HS-27A (cell line): ENCODE results near the gene MIA3.
"Not testable (repeated sequence)": the region's sequence is repeated elsewhere in the genome, so short reads cannot be mapped to it uniquely, and the experiment has no call there.

Source experiments
- DNase-seq: peaks from one replicate; pipeline ENCODE4 v3.0.0-alpha.2; 2012; ENCODE audit warnings: low read depth, missing footprints

The MIA3 gene

DNA sequence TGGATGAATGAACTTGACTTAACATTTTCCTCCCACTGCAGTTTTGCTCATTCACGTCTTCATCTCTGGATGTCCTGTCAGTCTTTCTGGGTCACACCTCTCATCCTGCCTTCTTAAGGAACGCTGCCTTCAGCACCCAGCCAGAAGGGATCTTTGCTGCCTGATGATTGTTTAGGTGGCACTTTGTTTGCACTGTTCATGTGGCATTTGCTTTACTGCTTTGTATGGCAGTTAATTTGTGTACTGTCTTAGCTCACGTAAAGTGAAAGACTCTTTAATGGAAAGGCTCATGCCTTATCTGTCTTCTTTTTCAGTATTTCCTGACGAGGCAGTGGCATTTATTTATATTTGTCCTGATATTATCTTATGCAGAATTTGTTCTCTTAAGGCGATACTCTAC lies 4.9 kb downstream of the MIA3 start:
- DNase-seq: no peak

DNA sequence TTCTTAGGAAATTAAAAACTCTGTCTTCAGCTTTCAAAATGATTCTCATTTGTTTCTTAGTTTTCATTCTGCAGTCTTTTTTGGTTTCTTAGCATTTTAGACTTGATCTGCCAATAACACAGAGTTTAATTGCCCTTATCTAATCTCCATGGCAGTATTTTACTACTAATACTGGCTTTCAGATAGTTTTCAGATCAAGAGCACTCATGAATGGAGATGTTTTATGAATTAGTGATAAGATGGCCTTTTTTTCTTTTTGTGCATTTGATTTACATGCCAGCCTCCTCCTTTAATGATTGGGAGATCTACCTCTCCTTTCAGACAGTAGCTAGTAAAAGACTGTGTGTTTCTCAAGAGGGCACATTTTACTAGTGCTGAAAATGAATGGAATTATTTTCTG lies 5.6 kb downstream of the MIA3 start:
- no peak for DNase-seq

DNA sequence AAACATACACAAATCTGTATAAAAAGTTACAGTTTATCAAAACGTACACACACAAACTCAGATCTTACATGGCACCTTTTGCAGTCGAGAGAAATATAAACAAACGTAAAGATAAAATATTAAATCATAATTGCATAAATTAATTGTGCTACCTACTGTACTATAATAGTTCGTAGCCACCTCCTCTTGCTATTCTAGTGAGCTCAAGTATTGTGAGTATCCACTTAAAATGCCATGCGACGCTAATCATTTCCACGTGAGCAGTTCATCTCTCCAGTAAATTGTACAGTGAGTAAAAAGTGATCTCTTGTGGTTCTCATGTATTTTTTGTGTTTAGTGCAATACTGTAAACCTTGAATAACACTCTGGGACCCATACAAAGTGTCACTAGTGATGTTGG lies 6.3 kb downstream of the MIA3 start:
- no peak for DNase-seq

DNA sequence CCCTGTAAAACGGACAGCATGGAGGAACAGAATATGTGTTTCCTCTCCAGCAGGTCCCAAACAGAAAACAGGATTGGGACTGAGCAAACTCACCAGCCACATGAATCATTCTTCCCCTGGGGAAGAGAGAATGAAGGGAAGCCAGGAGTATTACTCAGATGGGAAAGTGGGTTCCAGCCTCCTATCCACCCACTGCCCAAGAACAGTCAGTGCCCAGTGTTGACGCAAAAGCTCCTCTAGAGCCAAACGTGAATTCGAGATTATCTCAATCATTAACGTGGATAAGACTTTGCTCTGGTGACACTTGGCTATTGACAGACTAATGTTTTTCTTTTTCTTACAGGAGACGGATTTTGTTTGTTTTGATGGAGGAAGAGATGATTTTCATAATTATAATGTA lies 9.3 kb downstream of the MIA3 start:
- DNase-seq: no peak

DNA sequence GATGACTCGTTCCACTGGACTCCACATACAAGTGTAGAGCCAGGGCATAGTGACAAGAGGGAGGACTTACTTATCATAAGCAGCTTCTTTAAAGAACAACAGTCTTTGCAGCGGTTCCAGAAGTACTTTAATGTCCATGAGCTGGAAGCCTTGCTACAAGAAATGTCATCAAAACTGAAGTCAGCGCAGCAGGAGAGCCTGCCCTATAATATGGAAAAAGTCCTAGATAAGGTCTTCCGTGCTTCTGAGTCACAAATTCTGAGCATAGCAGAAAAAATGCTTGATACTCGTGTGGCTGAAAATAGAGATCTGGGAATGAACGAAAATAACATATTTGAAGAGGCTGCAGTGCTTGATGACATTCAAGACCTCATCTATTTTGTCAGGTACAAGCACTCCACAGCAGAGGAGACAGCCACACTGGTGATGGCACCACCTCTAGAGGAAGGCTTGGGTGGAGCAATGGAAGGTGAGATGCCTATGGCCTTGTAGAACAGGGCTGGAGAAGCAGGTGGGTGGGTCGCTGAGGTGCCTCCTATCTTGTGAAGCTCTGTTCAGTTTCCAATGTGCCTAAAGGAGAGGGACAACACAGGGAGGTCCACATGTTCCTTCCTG lies 12.1 kb downstream of the MIA3 start:
- DNase-seq: no peak

DNA sequence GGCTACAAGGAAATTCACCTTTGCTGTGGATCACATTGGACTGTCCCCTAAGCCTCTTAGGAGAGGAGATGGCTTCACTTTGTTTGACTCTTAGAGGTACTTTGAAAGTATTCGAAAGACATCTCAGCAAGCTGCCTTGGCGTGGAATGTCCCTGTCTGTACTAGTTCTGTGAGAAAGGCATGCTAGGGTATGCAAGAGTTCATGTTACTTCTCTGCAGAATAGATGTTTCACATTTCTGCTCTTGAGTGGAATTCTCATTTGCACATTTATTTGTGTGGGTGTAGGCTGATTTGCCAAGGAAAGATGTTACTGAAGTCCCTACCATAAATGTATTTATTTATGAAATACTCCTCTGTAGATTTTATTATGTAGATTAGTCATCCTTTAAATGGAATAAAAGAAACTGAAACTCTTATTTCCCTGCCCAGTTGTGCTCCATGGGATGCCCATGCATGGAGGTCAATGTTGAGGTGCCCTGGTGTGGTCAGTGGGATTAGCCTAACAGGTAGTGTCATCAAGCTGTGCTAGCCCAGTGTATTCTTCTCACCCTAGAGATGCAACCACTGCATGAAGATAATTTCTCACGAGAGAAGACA lies 13.8 kb downstream of the MIA3 start:
- DNase-seq: no peak

DNA sequence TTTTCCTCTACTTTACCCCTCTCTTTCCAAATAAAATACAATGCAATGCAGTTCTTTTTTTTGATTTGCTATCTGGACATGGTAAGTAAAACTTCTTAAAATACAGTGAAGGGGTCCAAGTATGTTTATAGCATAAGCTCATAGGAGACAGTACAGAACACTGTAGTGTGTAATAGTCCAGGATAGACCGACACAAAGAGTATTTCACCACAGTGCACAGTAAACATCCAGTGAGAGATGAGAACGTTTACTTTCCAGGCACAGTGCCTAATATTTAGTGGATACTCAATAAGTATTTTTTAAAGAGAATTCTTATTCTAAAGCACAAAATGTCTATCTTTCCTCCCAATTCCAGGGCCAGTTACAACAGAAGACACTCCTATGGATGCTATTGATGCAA lies 14.9 kb downstream of the MIA3 start:
- no peak for DNase-seq

DNA sequence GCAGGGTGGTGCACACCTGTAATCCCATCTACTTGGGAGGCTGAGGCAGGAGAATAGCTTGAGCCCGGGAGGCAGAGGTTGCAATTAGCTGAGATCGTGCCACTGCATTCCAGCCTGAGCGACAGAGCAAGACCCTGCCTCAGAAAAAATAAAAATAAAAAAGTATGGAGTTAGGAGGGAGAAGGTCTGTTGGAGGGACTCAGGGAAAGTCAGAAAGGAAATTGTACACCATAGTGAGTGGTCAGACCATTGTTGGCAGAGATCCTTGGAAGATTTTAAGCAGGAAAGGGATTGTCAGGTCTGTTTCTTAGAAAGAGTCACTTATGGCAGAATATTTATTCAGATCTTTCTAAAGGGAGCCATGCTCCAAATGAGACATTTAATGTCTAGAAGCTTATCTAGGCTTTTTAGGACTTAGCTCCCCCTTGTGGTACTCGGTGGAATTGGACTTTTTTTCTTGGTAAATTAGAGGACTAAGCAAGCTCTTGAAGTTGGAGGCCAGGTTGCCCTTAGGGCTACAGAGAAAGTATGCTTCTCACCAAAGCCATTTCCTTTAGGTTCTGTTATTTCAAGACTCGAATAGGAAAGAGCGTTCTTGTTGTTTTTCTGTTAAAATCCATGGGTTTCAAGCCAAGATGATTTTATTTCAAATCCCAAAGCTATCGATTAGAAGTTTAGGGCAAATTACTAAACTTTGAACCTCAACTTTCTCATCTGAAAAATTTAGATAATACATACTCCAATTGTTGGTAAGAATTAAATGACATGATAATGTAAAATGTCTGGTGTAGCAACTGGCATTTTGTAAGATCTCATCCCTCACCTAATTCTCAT lies 16.5 kb downstream of the MIA3 start:
- peak; percentile 68 for DNase-seq

DNA sequence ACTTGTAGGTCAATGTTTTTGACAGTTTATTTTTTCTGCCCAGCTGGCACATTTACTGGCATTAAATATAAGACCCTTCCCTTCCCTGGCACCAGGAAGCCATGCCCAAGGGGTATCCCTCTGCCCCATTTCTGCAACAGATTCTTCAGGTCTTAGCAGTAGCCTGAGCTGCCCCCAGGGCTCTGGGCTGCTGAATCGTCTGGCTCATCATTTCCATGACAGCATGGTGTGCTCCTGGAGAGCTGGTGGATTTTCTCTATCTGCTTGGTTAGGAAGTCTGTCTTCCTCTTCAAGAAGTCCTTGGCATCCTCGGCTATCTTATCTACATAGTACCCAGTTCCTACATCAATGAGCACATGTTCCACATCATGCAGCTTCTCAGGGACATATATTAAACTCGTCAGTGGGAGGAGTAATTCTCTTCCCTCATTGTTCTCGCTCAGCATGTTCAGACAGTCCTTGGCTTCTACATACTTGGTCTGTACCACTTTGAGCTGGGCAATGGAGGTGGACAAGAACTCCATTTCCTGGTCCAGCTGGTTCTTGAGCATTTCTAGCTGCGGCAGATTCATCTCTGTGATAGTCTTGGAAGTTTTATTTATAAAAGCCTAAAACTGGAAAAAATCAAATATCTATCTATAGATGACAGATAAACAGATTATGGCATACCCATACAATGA lies 23.5 kb downstream of the MIA3 start:
- no peak for DNase-seq

DNA sequence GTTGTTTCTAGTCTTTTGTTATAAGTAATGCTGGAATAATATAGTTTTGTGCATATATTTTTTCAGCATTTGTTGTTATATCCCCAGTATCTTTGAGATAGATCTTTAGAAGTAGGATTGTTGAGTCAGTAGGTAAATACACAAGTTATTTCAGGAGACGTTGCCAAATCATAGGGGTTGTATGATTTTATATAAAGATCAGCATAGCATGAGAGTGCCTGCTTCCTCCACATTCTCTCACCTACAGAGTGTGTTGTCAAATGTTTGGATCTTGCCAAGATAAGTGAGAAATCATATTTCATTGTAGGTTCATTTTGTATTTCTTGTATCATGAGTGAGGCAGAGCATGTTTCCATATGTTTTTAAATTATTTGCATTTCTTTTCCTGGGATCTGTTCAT lies 24.6 kb downstream of the MIA3 start:
- no peak for DNase-seq

DNA sequence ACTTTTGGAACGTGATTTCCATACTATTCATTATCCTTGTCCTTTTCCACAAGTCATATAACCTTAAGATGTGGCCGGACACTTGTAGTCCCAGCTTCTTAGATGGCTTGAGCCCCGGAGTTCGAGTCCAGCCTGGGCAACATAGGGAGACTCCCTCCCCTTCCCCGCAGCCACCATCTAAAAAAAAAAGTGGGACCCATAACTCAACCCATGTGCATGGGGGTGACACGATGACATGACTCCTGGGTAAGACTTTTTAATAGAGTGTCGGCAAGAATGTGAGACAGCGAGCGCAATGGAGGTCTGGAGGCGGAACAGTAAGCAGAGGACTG lies 25.7 kb downstream of the MIA3 start:
- DNase-seq: peak; percentile 0

DNA sequence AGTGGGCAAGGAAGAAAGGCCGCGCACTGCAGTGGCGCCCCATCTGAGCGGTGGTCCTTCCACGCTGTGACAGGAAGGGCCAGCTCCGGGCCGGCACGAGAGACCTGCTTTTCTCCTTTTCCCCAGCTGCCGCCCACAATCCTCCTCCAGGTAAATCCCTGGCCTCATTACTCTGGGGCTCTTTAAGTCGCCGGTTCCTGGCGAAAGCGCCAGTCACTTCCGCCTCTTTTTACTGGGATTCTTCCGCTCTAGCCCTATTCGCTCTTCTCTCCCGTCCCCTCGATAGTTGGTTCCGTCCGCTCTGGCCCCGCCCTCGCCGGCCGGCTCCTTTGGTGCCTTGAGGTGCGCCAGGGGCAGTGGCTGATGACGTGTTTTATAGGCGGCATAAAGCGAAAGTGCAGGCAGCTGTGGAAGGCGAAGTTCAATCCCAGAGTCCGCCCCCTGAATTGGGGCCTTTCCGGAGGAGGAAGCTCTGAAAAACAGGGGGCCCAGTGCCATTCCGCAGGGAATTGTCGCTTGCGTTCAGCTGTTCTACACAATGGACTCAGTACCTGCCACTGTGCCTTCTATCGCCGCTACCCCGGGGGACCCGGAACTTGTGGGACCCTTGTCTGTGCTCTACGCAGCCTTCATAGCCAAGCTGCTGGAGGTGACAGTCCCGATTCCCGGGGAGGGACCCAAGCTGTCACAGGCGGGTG lies 26.2 kb downstream of the MIA3 start:
- DNase-seq: peak; percentile 82

DNA sequence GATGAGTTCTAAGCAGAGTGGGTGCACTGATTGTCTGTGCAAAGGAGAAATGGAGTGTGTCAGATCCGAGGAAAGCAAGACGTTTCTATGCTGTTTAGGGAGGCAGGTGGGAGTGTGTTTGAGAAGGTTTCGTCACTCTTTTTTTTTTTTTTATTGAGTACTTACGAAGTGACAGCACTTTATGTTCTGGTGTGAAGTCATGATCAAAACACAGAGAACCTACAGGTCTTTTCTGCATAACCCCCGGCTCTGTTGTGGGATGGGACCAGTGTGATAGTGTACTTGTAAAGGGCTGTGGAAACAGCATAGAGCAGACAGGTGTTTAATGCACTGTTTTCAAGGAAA lies 26.7 kb downstream of the MIA3 start:
- DNase-seq: no peak

DNA sequence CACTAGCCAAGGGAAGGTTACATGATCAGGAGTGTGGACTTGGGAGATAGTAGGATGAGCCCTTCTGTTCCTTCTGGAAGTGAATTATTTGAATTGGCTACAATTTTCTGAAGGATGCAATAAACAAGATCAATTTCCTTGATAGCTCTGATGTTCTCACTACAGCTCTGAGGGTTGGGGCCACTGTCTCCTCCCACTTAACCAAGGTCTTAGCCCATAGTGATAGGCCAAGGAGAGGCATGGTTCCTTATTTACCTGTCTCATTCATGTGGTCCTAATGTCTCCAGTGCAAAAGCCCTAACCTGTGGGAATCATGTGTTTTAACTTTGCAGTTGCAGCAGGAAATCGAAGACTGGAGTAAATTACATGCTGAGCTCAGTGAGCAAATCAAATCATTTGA lies 34.8 kb downstream of the MIA3 start:
- no peak for DNase-seq

DNA sequence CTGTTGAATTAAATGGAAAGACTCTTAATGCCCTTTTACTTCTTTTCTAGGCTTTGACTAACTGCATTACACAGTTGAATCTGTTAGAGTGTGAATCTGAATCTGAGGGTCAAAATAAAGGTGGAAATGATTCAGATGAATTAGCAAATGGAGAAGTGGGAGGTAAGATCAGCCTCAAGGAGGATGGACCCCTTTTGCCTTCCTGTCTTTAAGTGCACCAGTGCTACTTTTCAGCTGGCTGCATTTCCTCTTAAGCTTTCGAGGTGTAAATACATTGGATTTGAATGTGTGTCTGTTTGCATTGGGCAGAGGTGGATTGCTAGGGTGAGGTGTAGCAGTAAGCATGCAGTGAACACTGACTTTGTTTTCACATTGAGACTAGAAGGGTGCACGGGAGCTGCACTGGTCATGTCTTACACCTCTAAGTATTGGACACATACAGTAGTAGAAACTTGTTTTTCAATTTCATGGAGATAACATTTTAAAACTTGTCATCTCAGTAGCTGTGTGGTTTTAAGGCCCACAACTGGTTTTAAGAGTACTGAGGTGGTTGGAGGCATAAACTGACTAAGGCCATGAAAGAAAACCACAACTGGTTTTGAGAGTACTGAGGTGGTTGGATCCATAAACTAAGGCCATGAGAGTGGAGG lies 35.4 kb downstream of the MIA3 start:
- DNase-seq: no peak

DNA sequence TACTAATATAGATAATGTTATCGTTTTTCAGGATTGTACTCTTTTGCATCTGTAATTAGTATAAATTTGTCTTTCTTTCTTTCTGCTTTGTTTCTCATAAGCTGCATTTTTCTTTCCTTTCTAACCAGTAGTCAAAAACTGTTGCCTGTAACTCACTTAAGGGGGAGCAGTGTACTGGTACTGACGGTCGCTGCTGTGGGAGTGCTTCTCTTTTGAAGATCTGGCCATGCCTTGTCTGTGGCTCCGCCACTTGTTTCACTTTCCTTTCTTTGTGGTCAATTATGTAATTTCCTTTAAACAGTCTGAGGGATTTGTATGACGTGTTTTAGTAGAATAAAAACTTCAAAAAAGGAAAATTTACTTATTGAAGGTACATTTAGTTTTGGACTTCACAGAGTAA lies 37.0 kb downstream of the MIA3 start:
- DNase-seq: no peak

DNA sequence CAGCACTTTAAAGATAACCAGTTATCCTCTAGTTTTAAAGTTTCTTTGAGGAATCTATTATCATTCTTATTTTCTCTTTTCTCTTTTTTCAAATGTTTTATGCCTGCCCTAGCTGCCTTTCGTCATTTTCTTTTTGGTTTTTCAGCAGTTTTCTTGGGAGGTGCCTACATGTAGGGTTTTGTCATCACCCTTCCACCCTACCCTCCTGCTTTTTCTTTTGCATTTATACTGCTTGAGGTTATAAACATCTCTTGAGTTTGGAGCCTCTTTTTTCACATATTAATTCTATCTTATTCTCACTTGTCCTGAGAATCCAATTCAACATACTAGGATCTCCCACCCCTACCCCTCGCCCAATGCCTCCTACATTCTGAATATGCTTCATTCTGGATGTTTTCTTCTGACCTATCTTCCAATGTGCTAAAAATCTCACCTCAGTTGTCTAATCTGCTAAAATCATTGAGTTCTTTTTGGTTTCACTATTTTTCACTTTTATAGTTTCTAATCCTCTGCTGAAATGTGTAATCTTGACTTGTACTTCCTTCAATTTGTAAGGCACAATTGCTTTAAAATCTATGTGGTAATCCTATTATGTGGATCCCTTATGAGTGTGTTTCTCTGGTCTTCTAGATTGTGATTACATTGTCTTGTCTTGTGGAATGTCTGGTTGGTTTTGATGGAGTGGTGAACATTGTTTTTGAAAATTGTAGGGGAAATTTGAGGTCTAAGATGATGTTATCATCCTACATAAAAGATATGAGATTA lies 38.7 kb downstream of the MIA3 start:
- DNase-seq: no peak

DNA sequence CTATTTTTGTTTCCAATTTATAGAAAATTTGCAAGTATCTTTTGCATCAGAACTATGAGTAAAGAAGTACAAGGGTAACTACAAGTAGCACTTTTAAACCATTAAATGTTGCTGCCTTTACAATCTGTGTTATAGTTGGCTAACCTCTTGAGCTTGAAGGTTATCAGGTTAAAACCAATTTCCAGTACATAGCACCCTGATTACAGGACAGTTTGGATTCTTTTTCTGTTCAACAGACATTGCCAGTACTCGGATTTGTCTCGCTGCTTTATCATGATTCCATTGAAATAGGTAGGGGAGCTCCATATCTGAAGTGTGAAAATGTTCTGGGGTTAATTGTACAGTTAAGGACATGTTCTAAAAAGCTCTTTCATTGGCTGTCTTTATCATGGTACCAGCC lies 40.0 kb downstream of the MIA3 start:
- no peak for DNase-seq

DNA sequence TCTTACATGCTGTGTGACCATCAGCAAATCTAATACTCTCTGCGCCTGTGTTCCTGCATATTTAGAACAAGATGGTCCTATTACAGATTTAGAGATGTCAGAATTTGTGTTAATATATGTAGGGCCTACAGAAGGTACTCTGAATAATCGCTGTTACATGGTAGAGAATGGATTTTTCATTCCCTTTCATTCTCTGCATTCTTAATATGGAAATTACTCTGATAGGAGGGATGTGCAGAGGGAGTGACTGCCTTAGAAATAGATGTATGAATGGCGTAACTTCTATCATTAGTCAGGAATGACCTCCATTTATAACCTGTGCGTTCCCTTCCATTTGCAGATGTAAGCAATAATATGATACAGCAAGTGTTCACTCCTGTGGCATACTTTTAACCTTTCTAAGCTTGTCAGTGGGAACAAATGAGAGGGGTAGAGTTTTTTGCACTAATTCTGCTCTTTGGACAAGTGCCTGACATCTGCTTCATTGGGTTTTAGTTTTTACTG lies 45.6 kb downstream of the MIA3 start:
- DNase-seq: no peak

DNA sequence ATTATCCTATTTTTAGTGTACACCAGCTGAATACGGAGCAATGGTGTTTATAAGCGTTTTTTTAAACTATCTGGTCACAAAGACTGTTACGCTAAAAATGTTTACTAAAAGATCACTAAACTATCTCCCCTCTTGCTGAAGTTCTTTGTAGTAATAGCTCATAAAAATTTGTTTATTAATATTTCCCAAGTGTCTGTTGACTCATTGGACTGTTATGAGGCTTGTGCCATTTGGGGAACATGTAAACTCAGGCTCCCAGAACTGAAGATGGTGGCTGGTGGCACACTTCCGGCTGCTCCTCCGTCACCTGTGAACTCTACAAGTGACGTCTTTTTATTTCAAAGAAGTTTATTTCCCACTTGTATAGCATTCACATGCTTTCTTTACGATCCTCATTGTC lies 48.1 kb downstream of the MIA3 start:
- no peak for DNase-seq

DNA sequence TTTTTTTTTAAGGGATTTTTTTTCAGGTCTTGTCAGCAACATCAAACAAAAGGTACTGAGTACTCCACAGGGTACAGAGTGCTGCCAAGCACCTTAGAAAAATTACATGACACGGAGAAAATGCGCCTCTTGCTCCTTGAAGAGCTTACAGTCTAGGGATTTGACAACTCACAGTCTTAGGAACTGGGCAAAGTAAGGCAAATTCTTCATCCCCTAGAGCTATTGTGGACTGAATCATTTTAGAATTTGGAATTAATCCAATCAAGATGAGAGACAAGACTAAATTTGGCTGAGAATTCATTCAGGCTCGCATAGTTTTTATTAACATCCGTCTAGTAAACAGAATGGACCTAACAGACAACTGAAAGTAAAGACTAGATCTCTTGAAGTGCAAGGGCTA lies 50.3 kb downstream of the MIA3 start:
- not testable (repeated sequence) for DNase-seq
